Activated CD4-positive, alpha-beta T cell treated with anti-CD3 and anti-CD28 coated beads, Interleukin-2, Interleukin-6, amounts not matched to agents 100 ng/mL and 50 ng/mL, durations not matched to agents 16 hours and 8 hours (primary cell): ENCODE results near the gene ZDHHC17.
"Not testable (repeated sequence)": the region's sequence is repeated elsewhere in the genome, so short reads cannot be mapped to it uniquely, and the experiment has no call there.

ENCODE experiments used
- DNase-seq: peaks from one replicate; pipeline ENCODE4 v3.0.0-alpha.2; 2020

The ZDHHC17 gene

GRCh38 chr12:76768576-76768975 is 4.7 kb downstream of the ZDHHC17 start:
- no peak for DNase-seq

- DNase-seq: no peak
Observed at GRCh38 chr12:76777765-76778216, 13.9 kb downstream of the ZDHHC17 start.

GRCh38 chr12:76778364-76778763 is 14.4 kb downstream of the ZDHHC17 start:
- no peak for DNase-seq

GRCh38 chr12:76779310-76779709 is 15.4 kb downstream of the ZDHHC17 start:
- not testable (repeated sequence) for DNase-seq

GRCh38 chr12:76781321-76781720 is 17.4 kb downstream of the ZDHHC17 start:
- no peak for DNase-seq

- DNase-seq: no peak
Observed at GRCh38 chr12:76782526-76782925, 18.6 kb downstream of the ZDHHC17 start.

GRCh38 chr12:76784600-76785051 is 20.7 kb downstream of the ZDHHC17 start:
- DNase-seq: no peak

- no peak for DNase-seq
Observed at GRCh38 chr12:76785407-76785806, 21.5 kb downstream of the ZDHHC17 start.

GRCh38 chr12:76786986-76787385 is 23.1 kb downstream of the ZDHHC17 start:
- DNase-seq: no peak

- DNase-seq: no peak
Observed at GRCh38 chr12:76787689-76788088, 23.8 kb downstream of the ZDHHC17 start.

GRCh38 chr12:76789335-76790050 is 25.6 kb downstream of the ZDHHC17 start:
- DNase-seq: no peak

- DNase-seq: peak; percentile 27
Observed at GRCh38 chr12:76790564-76791552, 26.9 kb downstream of the ZDHHC17 start.

GRCh38 chr12:76792828-76793227 is 28.9 kb downstream of the ZDHHC17 start:
- no peak for DNase-seq

- DNase-seq: no peak
Observed at GRCh38 chr12:76798864-76799263, 34.9 kb downstream of the ZDHHC17 start.

GRCh38 chr12:76799362-76799761 is 35.4 kb downstream of the ZDHHC17 start:
- no peak for DNase-seq

GRCh38 chr12:76802060-76802459 is 38.1 kb downstream of the ZDHHC17 start:
- DNase-seq: no peak

GRCh38 chr12:76804435-76804976 is 40.6 kb downstream of the ZDHHC17 start:
- no peak for DNase-seq

GRCh38 chr12:76810671-76811419 is 46.9 kb downstream of the ZDHHC17 start:
- no peak for DNase-seq

- DNase-seq: no peak
Observed at GRCh38 chr12:76811976-76812375, 48.1 kb downstream of the ZDHHC17 start.

GRCh38 chr12:76813265-76813664 is 49.4 kb downstream of the ZDHHC17 start:
- DNase-seq: no peak

GRCh38 chr12:76813972-76814371 is 50.1 kb downstream of the ZDHHC17 start:
- DNase-seq: no peak

- DNase-seq: peak; percentile 3
Observed at GRCh38 chr12:76820888-76821482, 57.1 kb downstream of the ZDHHC17 start.
